IgD-negative memory B cell (primary cell): ENCODE measurements around the gene RHOBTB1. TPM values are rescaled to one million over a fixed set of nuclear protein-coding genes. Genes with fewer than 3 reads are reported as not detected.
A peak's percentile ranks its signal among the peaks of the same experiment; 100 is the strongest.

ENCODE experiments used
- H3K27ac Mint-ChIP-seq, 3 donors: one replicate each; pipeline ENCODE4 v1.8.0; 2020 to 2022; ENCODE audit warnings: mild to moderate bottlenecking in 3 of 3, mixed read lengths in 3 of 3, moderate library complexity in 1 of 3
- H3K27me3 Mint-ChIP-seq: one replicate; pipeline ENCODE4 v1.8.0; 2021; ENCODE audit warnings: mixed read lengths
- H3K36me3 Mint-ChIP-seq: one replicate; pipeline ENCODE4 v1.8.0; 2020; ENCODE audit warnings: mild to moderate bottlenecking, mixed read lengths
- H3K4me1 Mint-ChIP-seq, 3 donors: one replicate each; pipeline ENCODE4 v1.8.0; 2020 to 2022; ENCODE audit warnings: mixed read lengths in 3 of 3, mild to moderate bottlenecking in 1 of 3
- H3K4me3 Mint-ChIP-seq, 4 donors: one replicate each; pipeline ENCODE4 v1.8.0; 2020 to 2022; ENCODE audit warnings: mild to moderate bottlenecking in 4 of 4, mixed read lengths in 4 of 4, moderate library complexity in 3 of 4
- H3K9me3 Mint-ChIP-seq, 3 donors: one replicate each; pipeline ENCODE4 v1.8.0; 2020 to 2021; ENCODE audit warnings: mixed read lengths in 3 of 3, mild to moderate bottlenecking in 1 of 3
- polyA plus RNA-seq: library from polyadenylated mRNA; unstranded; fragments of 300-500 nt; fragmentation: Illumina TruSeq; gene quantifications from one replicate; pipeline ENCODE4 v1.2.3, GENCODE V29; 2021

The RHOBTB1 gene
- polyA plus RNA-seq, 1 donor from 2014 or later: 0.16 TPM

GRCh38 chr10:60937784-60938654, 6.0 kb downstream of the RHOBTB1 start:
- H3K9me3 Mint-ChIP-seq: no peaks in the 10 kb centered on the region
- no peak overlapping the region for H3K4me3 Mint-ChIP-seq
- H3K27me3 Mint-ChIP-seq: peaks cover 2% of the 10 kb centered on the region
- peaks cover 4 to 10% (median 10%) of the 10 kb centered on the region in 3 donors for H3K4me1 Mint-ChIP-seq
- no peaks in the 10 kb centered on the region for H3K36me3 Mint-ChIP-seq
- no peak overlapping the region for H3K27ac Mint-ChIP-seq

- no peak overlapping the region for H3K27ac Mint-ChIP-seq
- peaks cover 1 to 5% (median 4%) of the 10 kb centered on the region in 3 donors for H3K4me1 Mint-ChIP-seq
- no peak overlapping the region for H3K4me3 Mint-ChIP-seq
- peaks cover 2% of the 10 kb centered on the region for H3K27me3 Mint-ChIP-seq
- no peaks in the 10 kb centered on the region for H3K36me3 Mint-ChIP-seq
- no peaks in the 10 kb centered on the region for H3K9me3 Mint-ChIP-seq
Observed at GRCh38 chr10:60937022-60937421, 7.0 kb downstream of the RHOBTB1 start.

- Mint-ChIP-seq H3K36me3 (no peaks in the 10 kb centered on the region), H3K27ac (no peak overlapping the region)
Observed at GRCh38 chr10:60934215-60935175, 9.5 kb downstream of the RHOBTB1 start.

GRCh38 chr10:60932756-60933155, 11.2 kb downstream of the RHOBTB1 start:
- H3K27ac Mint-ChIP-seq: no peak overlapping the region
- H3K27me3 Mint-ChIP-seq: peaks cover 3% of the 10 kb centered on the region
- no peak overlapping the region for H3K4me3 Mint-ChIP-seq
- H3K4me1 Mint-ChIP-seq: no peaks in the 10 kb centered on the region
- peaks cover 0 to 7% (median 4%) of the 10 kb centered on the region in 3 donors for H3K9me3 Mint-ChIP-seq
- no peaks in the 10 kb centered on the region for H3K36me3 Mint-ChIP-seq

More at GRCh38 chr10:60934215-60935175, 9.5 kb downstream of the RHOBTB1 start:
- Mint-ChIP-seq H3K4me3 (no peak overlapping the region), H3K4me1 (peaks cover 0 to 3% (median 2%) of the 10 kb centered on the region in 3 donors), H3K27me3 (peaks cover 2% of the 10 kb centered on the region), H3K9me3 (no peaks in the 10 kb centered on the region)

- H3K27me3 Mint-ChIP-seq: peaks cover 3% of the 10 kb centered on the region
- no peaks in the 10 kb centered on the region for H3K36me3 Mint-ChIP-seq
- no peak overlapping the region for H3K27ac Mint-ChIP-seq
- peaks cover 0 to 7% (median 4%) of the 10 kb centered on the region in 3 donors for H3K9me3 Mint-ChIP-seq
- H3K4me1 Mint-ChIP-seq: no peaks in the 10 kb centered on the region
- no peak overlapping the region for H3K4me3 Mint-ChIP-seq
Observed at GRCh38 chr10:60930237-60930636, 13.7 kb downstream of the RHOBTB1 start.

- Mint-ChIP-seq H3K4me1 (peaks cover 0 to 4% (median 0%) of the 10 kb centered on the region in 3 donors), H3K4me3 (no peak overlapping the region), H3K27ac (no peak overlapping the region), H3K36me3 (peaks cover 3% of the 10 kb centered on the region), H3K9me3 (peaks cover 0 to 3% (median 0%) of the 10 kb centered on the region in 3 donors), H3K27me3 (peaks cover 17% of the 10 kb centered on the region)
Observed at GRCh38 chr10:60921633-60922032, 22.4 kb downstream of the RHOBTB1 start.

- Mint-ChIP-seq H3K27ac (no peak overlapping the region), H3K9me3 (peaks cover 0 to 3% (median 0%) of the 10 kb centered on the region in 3 donors), H3K27me3 (peaks cover 18% of the 10 kb centered on the region), H3K4me1 (peaks cover 0 to 4% (median 0%) of the 10 kb centered on the region in 3 donors), H3K4me3 (no peak overlapping the region), H3K36me3 (peaks cover 3% of the 10 kb centered on the region)
Observed at GRCh38 chr10:60920479-60920878, 23.5 kb downstream of the RHOBTB1 start.

- Mint-ChIP-seq H3K27ac (no peak overlapping the region), H3K4me3 (no peak overlapping the region), H3K36me3 (peaks cover 3% of the 10 kb centered on the region), H3K4me1 (peaks cover 0 to 4% (median 0%) of the 10 kb centered on the region in 3 donors), H3K27me3 (peaks cover 18% of the 10 kb centered on the region), H3K9me3 (peaks cover 0 to 2% (median 0%) of the 10 kb centered on the region in 3 donors)
Observed at GRCh38 chr10:60919551-60919950, 24.4 kb downstream of the RHOBTB1 start.

GRCh38 chr10:60917331-60918280, 26.4 kb downstream of the RHOBTB1 start:
- peaks cover 3% of the 10 kb centered on the region for H3K36me3 Mint-ChIP-seq
- H3K4me3 Mint-ChIP-seq: peak overlapping the region in 1 of 4 donors; percentile 15
- no peak overlapping the region for H3K27ac Mint-ChIP-seq
- H3K4me1 Mint-ChIP-seq: peaks cover 0 to 4% (median 0%) of the 10 kb centered on the region in 3 donors
- H3K27me3 Mint-ChIP-seq: peaks cover 15% of the 10 kb centered on the region
- H3K9me3 Mint-ChIP-seq: peaks cover 0 to 2% (median 0%) of the 10 kb centered on the region in 3 donors

- H3K27ac Mint-ChIP-seq: no peak overlapping the region
- H3K9me3 Mint-ChIP-seq: peaks cover 0 to 2% (median 0%) of the 10 kb centered on the region in 3 donors
- peaks cover 14% of the 10 kb centered on the region for H3K27me3 Mint-ChIP-seq
- peaks cover 3% of the 10 kb centered on the region for H3K36me3 Mint-ChIP-seq
- H3K4me1 Mint-ChIP-seq: peaks cover 2 to 7% (median 2%) of the 10 kb centered on the region in 3 donors
- no peak overlapping the region for H3K4me3 Mint-ChIP-seq
Observed at GRCh38 chr10:60916025-60916424, 28.0 kb downstream of the RHOBTB1 start.

- peaks cover 11% of the 10 kb centered on the region for H3K27me3 Mint-ChIP-seq
- peaks cover 3% of the 10 kb centered on the region for H3K36me3 Mint-ChIP-seq
- H3K4me3 Mint-ChIP-seq: no peak overlapping the region
- H3K27ac Mint-ChIP-seq: no peak overlapping the region
- peaks cover 5 to 17% (median 10%) of the 10 kb centered on the region in 3 donors for H3K4me1 Mint-ChIP-seq
- H3K9me3 Mint-ChIP-seq: peaks cover 0 to 2% (median 0%) of the 10 kb centered on the region in 3 donors
Observed at GRCh38 chr10:60914690-60915141, 29.3 kb downstream of the RHOBTB1 start.

- peaks cover 3% of the 10 kb centered on the region for H3K36me3 Mint-ChIP-seq
- H3K27me3 Mint-ChIP-seq: peaks cover 10% of the 10 kb centered on the region
- peaks cover 0 to 2% (median 0%) of the 10 kb centered on the region in 3 donors for H3K9me3 Mint-ChIP-seq
- H3K27ac Mint-ChIP-seq: no peak overlapping the region
- peaks cover 5 to 17% (median 10%) of the 10 kb centered on the region in 3 donors for H3K4me1 Mint-ChIP-seq
- H3K4me3 Mint-ChIP-seq: no peak overlapping the region
Observed at GRCh38 chr10:60913657-60914056, 30.3 kb downstream of the RHOBTB1 start.

GRCh38 chr10:60913071-60913470, 30.9 kb downstream of the RHOBTB1 start:
- H3K36me3 Mint-ChIP-seq: peaks cover 3% of the 10 kb centered on the region
- peaks cover 0 to 2% (median 0%) of the 10 kb centered on the region in 3 donors for H3K9me3 Mint-ChIP-seq
- H3K4me1 Mint-ChIP-seq: peaks cover 5 to 17% (median 10%) of the 10 kb centered on the region in 3 donors
- peak overlapping the region in 1 of 4 donors; percentile 19 for H3K4me3 Mint-ChIP-seq
- H3K27me3 Mint-ChIP-seq: peaks cover 11% of the 10 kb centered on the region
- H3K27ac Mint-ChIP-seq: no peak overlapping the region

GRCh38 chr10:60911715-60912114, 32.3 kb downstream of the RHOBTB1 start:
- H3K27me3 Mint-ChIP-seq: peaks cover 7% of the 10 kb centered on the region
- H3K27ac Mint-ChIP-seq: no peak overlapping the region
- H3K4me3 Mint-ChIP-seq: no peak overlapping the region
- H3K9me3 Mint-ChIP-seq: peaks cover 0 to 6% (median 1%) of the 10 kb centered on the region in 3 donors
- peaks cover 2% of the 10 kb centered on the region for H3K36me3 Mint-ChIP-seq
- peaks cover 5 to 17% (median 10%) of the 10 kb centered on the region in 3 donors for H3K4me1 Mint-ChIP-seq
